Ascending aorta (tissue), 2 donors: ENCODE data around the gene KCNQ5. TPM values are rescaled to one million over a fixed set of nuclear protein-coding genes. Genes with fewer than 3 reads are reported as not detected.

Experiments
- DNase-seq, 2 donors: peaks; one replicate each; pipeline ENCODE4 v3.0.0-alpha.2; 2019; ENCODE audit warnings: low spot score in 2 of 2
- H3K27ac ChIP-seq, 2 donors: fragments of 200-600 bp; sonication (generic); one replicate each; pipeline ENCODE4 v1.5.1; 2016 to 2017; ENCODE audit warnings: mild to moderate bottlenecking in 1 of 2
- H3K27me3 ChIP-seq: fragments of 200-600 bp; sonication (generic); one replicate; pipeline ENCODE4 v1.5.1; 2017
- H3K36me3 ChIP-seq, 2 donors: fragments of 200-600 bp; sonication (generic); one replicate each; pipeline ENCODE4 v1.5.1; 2016
- H3K4me1 ChIP-seq, 2 donors: fragments of 200-600 bp; sonication (generic); one replicate each; pipeline ENCODE4 v1.5.1; 2016 to 2017; ENCODE audit warnings: mild to moderate bottlenecking in 1 of 2
- H3K4me3 ChIP-seq, 2 donors: fragments of 200-600 bp; sonication (generic); one replicate each; pipeline ENCODE4 v1.5.1; 2016 to 2017; ENCODE audit warnings: mild to moderate bottlenecking in 1 of 2
- H3K9me3 ChIP-seq, 2 donors: fragments of 200-600 bp; sonication (generic); one replicate each; pipeline ENCODE4 v1.5.1; 2016
- CTCF ChIP-seq, 3 experiments: fragments of 200-600 bp in 2 of 3; fragments of 450-650 bp in 1 of 3; sonication (generic) in 2 of 3; IDR thresholded peaks; one replicate each; pipeline ENCODE4 v1.5.1; 2016 to 2019; ENCODE audit warnings: antibody characterized with exemption in 3 of 3, mild to moderate bottlenecking in 1 of 3, moderate library complexity in 1 of 3
- intact Hi-C: fragments of 100-400 bp; cut with DNase I; formaldehyde crosslinking; loops from one replicate; pipeline ENCODE4 v1.15.1; 2023
- total RNA-seq: library from RNA; depleted of rRNA; stranded (reverse); fragments of >200 nt; gene quantifications from one replicate; pipeline ENCODE4 v1.1.0, GENCODE V29; 2016

KCNQ5 gene
- total RNA-seq, 1 donor from 2014 or later = 4.5 TPM

- no peak for TF ChIP-seq CTCF (IDR thresholded peaks at IDR 0.05)
- Histone ChIP-seq H3K4me3 (no peak overlapping the region), H3K9me3 (no peaks in the 10 kb centered on the region), H3K4me1 (peaks cover 0 to 3% of the 10 kb centered on the region in 2 donors), H3K27me3 (no peaks in the 10 kb centered on the region), H3K27ac (no peak overlapping the region), H3K36me3 (no peaks in the 10 kb centered on the region)
- DNase-seq = no peak
- intact Hi-C loops = no loop called here
These were observed 207.0 kb downstream of the KCNQ5 start for GRCh38 chr6:72828904-72829303.

GRCh38 chr6:72832271-72832670 is 210.4 kb downstream of the KCNQ5 start:
- peak overlapping the region in 1 of 2 donors; percentile 13 for H3K27ac ChIP-seq
- DNase-seq = no peak
- H3K27me3 ChIP-seq = no peaks in the 10 kb centered on the region
- no peak for TF ChIP-seq CTCF (IDR thresholded peaks at IDR 0.05)
- H3K4me1 ChIP-seq = peaks cover 0 to 10% of the 10 kb centered on the region in 2 donors
- H3K9me3 ChIP-seq = no peaks in the 10 kb centered on the region
- intact Hi-C loops = no loop called here
- H3K36me3 ChIP-seq = no peaks in the 10 kb centered on the region
- H3K4me3 ChIP-seq = no peak overlapping the region

DNA sequence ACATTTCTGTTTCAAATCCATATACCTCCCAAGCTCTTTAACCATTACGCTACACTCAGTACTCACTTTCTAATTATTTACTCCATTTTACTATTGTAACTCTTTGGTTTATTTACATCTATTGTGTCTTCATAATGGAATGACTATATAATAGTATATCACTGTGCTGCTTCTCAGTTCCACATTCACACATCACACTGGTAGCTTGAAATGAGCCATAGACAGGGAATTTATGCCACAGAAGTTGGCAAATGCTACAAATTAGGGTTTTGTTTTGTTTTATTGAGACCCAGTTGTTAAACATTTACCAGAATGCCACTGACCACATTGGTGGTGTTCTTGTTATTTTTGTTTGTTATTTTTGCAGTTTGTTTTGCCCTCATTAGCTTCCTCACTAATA is 213.9 kb downstream of the KCNQ5 start:
- Histone ChIP-seq H3K27me3 (no peaks in the 10 kb centered on the region), H3K27ac (no peak overlapping the region)
- intact Hi-C loops = no loop called here

GRCh38 chr6:72836971-72837370 is 215.1 kb downstream of the KCNQ5 start:
- Histone ChIP-seq H3K4me1 (peaks cover 0 to 10% of the 10 kb centered on the region in 2 donors), H3K9me3 (no peaks in the 10 kb centered on the region), H3K27ac (no peak overlapping the region), H3K4me3 (no peak overlapping the region), H3K36me3 (no peaks in the 10 kb centered on the region), H3K27me3 (no peaks in the 10 kb centered on the region)
- no peak for DNase-seq
- intact Hi-C loops = no loop called here
- no peak for TF ChIP-seq CTCF (IDR thresholded peaks at IDR 0.05)

More for the DNA sequence above, 213.9 kb downstream of the KCNQ5 start:
- peaks cover 0 to 10% of the 10 kb centered on the region in 2 donors for H3K4me1 ChIP-seq
- no peaks in the 10 kb centered on the region for H3K36me3 ChIP-seq
- TF ChIP-seq CTCF (IDR thresholded peaks at IDR 0.05) = no peak
- DNase-seq = no peak
- H3K9me3 ChIP-seq = no peaks in the 10 kb centered on the region
- H3K4me3 ChIP-seq = no peak overlapping the region

DNA sequence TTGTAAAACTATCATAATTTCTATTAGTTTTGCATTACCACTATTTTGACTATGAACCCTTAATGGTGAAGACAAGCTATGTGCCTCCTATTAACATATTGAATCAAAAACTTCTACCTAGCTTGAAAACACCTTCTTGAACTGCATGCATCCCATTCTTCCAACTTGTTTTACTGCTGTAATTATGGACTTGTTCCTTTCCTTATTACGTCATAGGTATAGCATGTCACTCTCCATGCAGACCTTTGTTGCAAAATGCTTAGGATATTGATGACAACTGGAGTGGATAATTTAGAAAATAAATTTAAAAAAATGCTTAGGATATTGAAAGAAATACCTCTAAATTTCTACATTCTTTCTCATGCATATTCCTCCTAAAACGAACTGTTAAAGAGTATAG is 219.3 kb downstream of the KCNQ5 start:
- Histone ChIP-seq H3K27me3 (no peaks in the 10 kb centered on the region), H3K9me3 (no peaks in the 10 kb centered on the region), H3K36me3 (no peaks in the 10 kb centered on the region), H3K27ac (no peak overlapping the region), H3K4me1 (no peaks in the 10 kb centered on the region), H3K4me3 (no peak overlapping the region)
- DNase-seq = no peak
- no peak for TF ChIP-seq CTCF (IDR thresholded peaks at IDR 0.05)
- intact Hi-C loops = no loop called here

DNA sequence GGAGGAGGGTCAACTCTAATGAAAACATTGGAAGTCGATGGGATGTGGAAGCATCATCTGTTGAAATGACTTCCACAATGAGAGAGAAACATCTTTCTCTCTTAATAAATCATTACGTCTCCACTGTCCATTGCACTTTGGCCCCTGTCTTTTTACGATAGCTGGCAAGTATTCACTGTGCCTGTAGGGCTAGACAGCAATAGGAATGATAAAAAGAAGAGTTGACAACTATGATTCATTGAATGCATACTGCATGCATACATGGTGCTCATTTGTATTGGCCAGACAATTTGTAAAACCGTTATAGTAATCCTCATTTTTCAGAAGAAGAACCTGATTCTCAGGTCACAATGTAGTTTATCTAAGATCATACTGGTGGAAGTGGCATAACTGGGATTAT is 220.3 kb downstream of the KCNQ5 start:
- no peaks in the 10 kb centered on the region for H3K36me3 ChIP-seq
- H3K4me1 ChIP-seq = no peaks in the 10 kb centered on the region
- no peak for TF ChIP-seq CTCF (IDR thresholded peaks at IDR 0.05)
- no peak for DNase-seq
- no peaks in the 10 kb centered on the region for H3K9me3 ChIP-seq
- H3K27me3 ChIP-seq = no peaks in the 10 kb centered on the region
- H3K27ac ChIP-seq = no peak overlapping the region
- no peak overlapping the region for H3K4me3 ChIP-seq
- intact Hi-C loops = no loop called here
